Measurements from ENCODE around the gene NTF3. TPM values are rescaled to one million over a fixed set of nuclear protein-coding genes. Genes with fewer than 3 reads are reported as not detected.

NTF3 gene
- polyA plus RNA-seq (2013, experiment 1 of 2; ENCODE audit: insufficient read length): 24.7 TPM
- 29.7 TPM for polyA plus RNA-seq (2013, experiment 2 of 2; ENCODE audit: insufficient read length)

GRCh38 chr12:5432011-5432400, at the start of gene NTF3:
NTF3 (plus strand) TSS chr12:5432108; CDS start chr12:5432325, 217 bp downstream.
- peak; percentile 73 for DNase-seq

- peak; percentile 40 for DNase-seq
These were observed 47.9 kb upstream of the NTF3 start for GRCh38 chr12:5384015-5384414.

- peak; percentile 91 for DNase-seq
These were observed 43.0 kb upstream of the NTF3 start for GRCh38 chr12:5388581-5389535.

- DNase-seq: peak; percentile 89
These were observed 41.6 kb upstream of the NTF3 start for GRCh38 chr12:5390174-5390799.

- DNase-seq: peak; percentile 96
These were observed 40.3 kb upstream of the NTF3 start for GRCh38 chr12:5391653-5392052.

GRCh38 chr12:5392961-5393360, 38.9 kb upstream of the NTF3 start:
- DNase-seq: no peak

- no peak for DNase-seq
These were observed 36.3 kb upstream of the NTF3 start for GRCh38 chr12:5395443-5396271.

GRCh38 chr12:5396541-5396940, 35.4 kb upstream of the NTF3 start:
- DNase-seq: no peak

- DNase-seq: peak; percentile 80
These were observed 32.6 kb upstream of the NTF3 start for GRCh38 chr12:5399266-5399665.

GRCh38 chr12:5402009-5402935, 29.6 kb upstream of the NTF3 start:
- DNase-seq: no peak

GRCh38 chr12:5403411-5403810, 28.5 kb upstream of the NTF3 start:
- peak; percentile 85 for DNase-seq

- DNase-seq: peak; percentile 66
These were observed 24.7 kb upstream of the NTF3 start for GRCh38 chr12:5407034-5407856.

GRCh38 chr12:5409619-5410018, 22.3 kb upstream of the NTF3 start:
- no peak for DNase-seq

- peak; percentile 58 for DNase-seq
These were observed 15.3 kb upstream of the NTF3 start for GRCh38 chr12:5416571-5416970.

GRCh38 chr12:5417500-5417899, 14.4 kb upstream of the NTF3 start:
- peak; percentile 90 for DNase-seq

- DNase-seq: peak; percentile 68
These were observed 3.3 kb upstream of the NTF3 start for GRCh38 chr12:5428332-5429221.

GRCh38 chr12:5429741-5430557, 2.0 kb upstream of the NTF3 start:
- no peak for DNase-seq

Measured in fibroblast of skin of back (primary cell).